ENCODE results near the gene ENTPD5.
"Not testable (repeated sequence)": the region's sequence is repeated elsewhere in the genome, so short reads cannot be mapped to it uniquely, and the experiment has no call there.

ENTPD5 gene

GRCh38 chr14:73943083-73943482 is 76.0 kb downstream of the ENTPD5 start:
- peak; percentile 70 for DNase-seq (ENCODE audit: low read depth)

- no peak for DNase-seq (ENCODE audit: low read depth)
These were observed 76.9 kb downstream of the ENTPD5 start for GRCh38 chr14:73942180-73942579.

GRCh38 chr14:73937012-73937411 is 82.1 kb downstream of the ENTPD5 start:
- no peak for DNase-seq (ENCODE audit: low read depth)

- no peak for DNase-seq (ENCODE audit: low read depth)
These were observed 82.5 kb downstream of the ENTPD5 start for GRCh38 chr14:73936548-73936947.

GRCh38 chr14:73935666-73936065 is 83.4 kb downstream of the ENTPD5 start:
- DNase-seq (ENCODE audit: low read depth): no peak

- no peak for DNase-seq (ENCODE audit: low read depth)
These were observed 94.8 kb downstream of the ENTPD5 start for GRCh38 chr14:73924337-73924736.

GRCh38 chr14:73919457-73919856 is 99.6 kb downstream of the ENTPD5 start:
- not testable (repeated sequence) for DNase-seq (ENCODE audit: low read depth)

- no peak for DNase-seq (ENCODE audit: low read depth)
These were observed 102.8 kb downstream of the ENTPD5 start for GRCh38 chr14:73916324-73916723.

- no peak for DNase-seq (ENCODE audit: low read depth)
These were observed 105.8 kb downstream of the ENTPD5 start for GRCh38 chr14:73913256-73913655.

GRCh38 chr14:73909681-73910080 is 109.4 kb downstream of the ENTPD5 start:
- DNase-seq (ENCODE audit: low read depth): no peak
